GM12801 (cell line): ENCODE results near the gene EIF4EBP2.

Experiments used
- TF ChIP-seq, protein P1 (sequence below): IDR thresholded peaks from one replicate; pipeline ENCODE4 v1.5.1; 2011; ENCODE audit warnings: control low read depth; ENCODE audit not compliant: insufficient read length; ENCODE audit errors: extremely low read depth

Gene EIF4EBP2

DNA sequence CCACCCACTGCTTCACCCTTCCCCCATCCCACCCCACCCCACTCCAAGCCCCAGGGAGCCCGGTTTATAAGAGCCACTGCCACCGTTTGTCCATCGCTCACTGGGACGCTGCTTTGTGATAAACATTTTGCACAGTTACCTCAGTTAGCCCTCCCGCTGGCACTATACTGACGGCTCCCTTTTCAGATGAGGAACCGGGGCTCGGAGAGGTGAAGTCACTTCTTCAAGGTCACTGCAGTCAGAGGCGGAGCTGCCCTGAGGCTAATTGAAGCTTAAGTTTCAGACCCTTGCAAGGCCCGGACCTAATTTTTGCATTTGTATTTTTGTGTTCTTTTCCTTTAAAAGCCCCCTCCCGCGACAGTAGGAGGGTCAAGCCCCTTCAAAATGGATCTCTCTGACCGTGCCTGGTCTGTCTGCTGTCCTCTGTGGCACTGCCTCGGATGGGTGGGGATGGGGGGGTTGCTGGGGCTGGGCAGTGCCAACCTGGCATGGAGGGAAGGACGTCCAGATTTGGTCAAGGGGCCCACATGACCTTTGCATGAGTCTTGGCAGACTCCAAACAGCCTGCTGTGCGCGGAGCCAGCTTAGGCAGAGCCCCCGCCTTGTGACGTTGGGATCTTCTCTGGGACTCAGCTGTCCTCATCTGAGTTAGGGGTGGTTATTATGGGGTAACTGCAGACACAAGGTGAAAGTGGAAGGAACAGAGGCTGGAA is 55.3 kb downstream of the EIF4EBP2 start:
- TF ChIP-seq, protein P1, sequence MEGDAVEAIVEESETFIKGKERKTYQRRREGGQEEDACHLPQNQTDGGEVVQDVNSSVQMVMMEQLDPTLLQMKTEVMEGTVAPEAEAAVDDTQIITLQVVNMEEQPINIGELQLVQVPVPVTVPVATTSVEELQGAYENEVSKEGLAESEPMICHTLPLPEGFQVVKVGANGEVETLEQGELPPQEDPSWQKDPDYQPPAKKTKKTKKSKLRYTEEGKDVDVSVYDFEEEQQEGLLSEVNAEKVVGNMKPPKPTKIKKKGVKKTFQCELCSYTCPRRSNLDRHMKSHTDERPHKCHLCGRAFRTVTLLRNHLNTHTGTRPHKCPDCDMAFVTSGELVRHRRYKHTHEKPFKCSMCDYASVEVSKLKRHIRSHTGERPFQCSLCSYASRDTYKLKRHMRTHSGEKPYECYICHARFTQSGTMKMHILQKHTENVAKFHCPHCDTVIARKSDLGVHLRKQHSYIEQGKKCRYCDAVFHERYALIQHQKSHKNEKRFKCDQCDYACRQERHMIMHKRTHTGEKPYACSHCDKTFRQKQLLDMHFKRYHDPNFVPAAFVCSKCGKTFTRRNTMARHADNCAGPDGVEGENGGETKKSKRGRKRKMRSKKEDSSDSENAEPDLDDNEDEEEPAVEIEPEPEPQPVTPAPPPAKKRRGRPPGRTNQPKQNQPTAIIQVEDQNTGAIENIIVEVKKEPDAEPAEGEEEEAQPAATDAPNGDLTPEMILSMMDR = no peak

DNA sequence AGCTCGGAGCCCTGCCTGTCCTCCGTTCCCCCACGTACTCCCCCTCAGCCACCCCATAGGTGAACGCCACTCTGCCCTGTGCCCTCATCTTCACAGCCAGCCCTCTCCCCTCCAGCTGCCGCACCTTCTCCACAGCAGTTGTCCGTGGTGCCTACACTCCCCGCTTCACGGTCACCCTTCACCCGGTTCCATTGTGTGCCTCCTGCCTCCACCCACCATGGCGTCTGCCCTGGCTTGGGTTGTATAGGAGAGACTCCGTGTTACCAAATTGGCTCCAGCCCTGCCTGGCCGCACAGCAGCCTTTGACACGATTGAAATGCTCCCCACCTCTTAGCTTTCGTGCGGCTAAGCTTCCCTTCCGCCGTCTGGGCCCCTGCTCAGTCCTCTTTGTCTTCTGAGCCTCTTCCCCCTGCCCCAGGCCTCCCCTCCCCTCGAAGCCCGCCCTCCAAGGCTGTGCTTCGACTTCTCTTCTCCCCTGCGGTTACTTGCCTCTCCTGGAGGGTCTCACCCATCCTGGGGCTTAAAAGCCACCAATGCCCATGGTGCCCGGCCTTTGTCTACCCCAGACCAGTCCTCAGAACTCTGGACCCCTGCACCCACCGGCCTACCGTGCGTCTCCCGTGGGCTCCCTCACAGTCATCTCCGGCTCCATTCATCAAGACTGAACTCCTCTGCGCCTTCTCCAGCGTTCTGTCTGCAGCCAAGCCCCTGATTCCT is 56.0 kb downstream of the EIF4EBP2 start:
- TF ChIP-seq, protein P1 = no peak

DNA sequence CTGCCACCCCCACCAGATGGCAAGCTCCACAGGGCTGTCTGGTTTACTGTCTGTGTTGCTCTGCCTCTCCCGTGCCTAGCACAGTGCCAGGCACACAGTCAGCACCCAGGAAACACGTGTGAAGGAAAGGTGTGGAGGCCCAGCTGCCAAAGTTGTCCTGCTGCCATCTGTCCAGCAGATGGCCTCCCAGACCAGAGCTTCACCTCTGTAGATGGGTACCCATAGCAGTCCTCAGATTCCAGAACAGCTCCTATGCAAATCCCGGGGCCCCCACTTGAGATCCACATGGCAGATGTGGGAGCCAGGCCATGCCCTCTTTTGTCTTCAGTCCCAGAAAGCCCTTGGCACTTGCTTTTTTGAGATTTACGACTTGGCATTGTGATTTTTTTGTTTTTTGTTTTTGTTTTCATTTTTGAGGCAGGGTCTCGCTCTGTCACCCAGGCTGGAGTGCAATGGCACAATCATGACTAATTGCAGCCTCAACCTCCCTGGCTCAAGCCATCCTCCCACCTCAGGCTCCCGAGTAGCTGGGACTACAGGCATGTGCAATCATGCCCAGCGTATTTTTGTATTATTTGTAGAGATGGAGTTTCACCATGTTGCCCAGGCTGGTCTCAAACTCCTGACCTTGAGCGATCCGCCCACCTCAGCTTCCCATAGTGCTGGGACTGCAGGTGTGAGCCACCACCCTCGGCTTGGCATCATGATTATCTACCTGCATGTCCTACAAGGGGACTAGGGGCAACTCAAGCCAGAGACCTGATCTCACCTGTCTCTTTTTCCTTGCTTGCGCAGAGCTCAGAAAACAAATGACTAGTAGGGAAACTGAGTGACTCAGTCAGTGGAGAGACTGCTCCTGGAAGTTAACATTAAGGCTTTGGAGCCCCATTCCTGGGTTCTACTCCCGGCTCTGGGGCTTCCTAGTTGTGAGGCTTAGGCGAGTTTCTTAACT is 57.7 kb downstream of the EIF4EBP2 start:
- TF ChIP-seq, protein P1 = no peak

DNA sequence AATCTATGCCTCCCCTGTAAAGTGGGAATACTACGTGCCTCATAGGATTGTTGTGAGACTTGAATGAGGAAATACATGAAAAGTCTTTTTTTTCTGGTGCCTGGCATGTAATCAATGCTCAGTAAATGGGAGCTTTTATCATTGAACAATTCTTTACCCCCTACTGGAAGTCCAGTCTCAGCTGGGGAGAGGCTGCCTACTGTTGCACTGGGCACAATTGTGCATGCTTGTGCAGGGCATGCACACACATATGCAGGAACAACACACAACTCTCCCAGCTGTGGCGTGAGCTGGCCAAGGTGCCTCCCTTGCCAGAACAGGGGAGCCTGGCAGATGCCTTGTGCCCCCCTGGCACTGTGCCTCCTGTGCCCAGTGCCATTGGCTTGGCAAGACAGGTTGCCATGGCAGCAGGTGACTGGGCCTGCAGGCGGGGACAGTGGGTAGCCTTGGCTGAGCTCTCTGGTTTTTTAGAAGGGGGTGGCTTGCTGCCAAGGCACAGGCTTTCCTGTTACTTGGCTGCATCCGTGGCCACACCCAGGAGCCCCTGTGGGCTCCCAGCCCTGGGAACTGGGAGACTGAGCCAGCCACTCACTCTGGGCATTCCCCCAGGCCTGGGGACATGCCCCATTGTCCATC is 58.5 kb downstream of the EIF4EBP2 start:
- TF ChIP-seq, protein P1 = no peak

DNA sequence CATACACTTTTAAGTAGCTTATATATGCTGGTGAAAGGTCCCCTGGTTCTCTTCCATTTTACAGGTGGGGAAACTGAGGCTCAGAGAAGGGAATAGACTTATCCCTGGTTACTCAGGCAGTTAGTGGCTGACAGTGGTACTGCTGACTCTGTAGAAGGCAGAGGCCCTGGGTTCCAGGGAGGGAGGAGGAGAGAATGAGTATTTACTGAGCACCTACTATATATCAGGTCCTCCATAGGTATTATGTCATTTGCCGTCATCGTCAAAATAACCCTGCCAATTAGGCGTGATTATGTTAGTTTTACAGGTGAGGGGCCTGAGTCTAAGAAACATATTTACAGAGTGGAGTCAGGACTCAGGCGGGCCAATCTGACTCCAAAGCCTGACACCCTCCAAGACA is 61.3 kb downstream of the EIF4EBP2 start:
- TF ChIP-seq, protein P1 = no peak

DNA sequence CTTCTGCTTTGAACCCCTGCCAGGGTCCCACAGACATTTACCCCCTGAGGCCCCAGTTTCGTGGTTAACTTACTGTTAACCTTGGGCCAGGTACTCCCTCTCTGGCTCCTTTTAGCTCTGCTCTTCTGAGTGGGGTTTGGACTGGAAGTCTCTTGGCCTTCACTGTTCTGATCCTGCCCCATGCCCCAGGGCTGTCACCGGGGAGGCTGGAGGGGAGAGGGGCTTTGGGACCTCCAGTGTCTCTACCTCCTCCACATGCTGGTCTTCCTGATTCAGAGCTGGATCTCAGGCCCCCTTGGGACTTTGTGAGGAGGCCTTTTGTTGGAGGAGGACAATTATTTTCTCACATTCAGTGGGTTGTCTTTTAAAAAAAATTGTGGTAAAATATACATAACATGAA is 61.9 kb downstream of the EIF4EBP2 start:
- TF ChIP-seq, protein P1 = no peak
